SK-N-MC (cell line): ENCODE data around the gene OR51B4.

Source experiments
- EZH2 ChIP-seq: fragments of 200-600 bp; sonication (generic); IDR thresholded peaks from one replicate; pipeline ENCODE4 v1.6.1; 2017; ENCODE audit warnings: antibody characterized with exemption
- POLR2AphosphoS5 ChIP-seq: IDR thresholded peaks from 2 replicates; pipeline ENCODE4 v1.6.1; 2012; ENCODE audit warnings: mild to moderate bottlenecking, low read depth, low read length, borderline replicate concordance

GRCh38 chr11:5289696-5290095, 12.1 kb downstream of the OR51B4 start:
- TF ChIP-seq POLR2AphosphoS5 (no peak), EZH2 (no peak)
